Epidermal melanocyte (primary cell): ENCODE measurements around the gene TGM2.
A peak's percentile ranks its signal among the peaks of the same experiment; 100 is the strongest.

Experiments used
- DNase-seq: peaks from one replicate; pipeline ENCODE4 v3.0.0; 2011; ENCODE audit warnings: low spot score; ENCODE audit not compliant: insufficient read length

TGM2 gene

DNA sequence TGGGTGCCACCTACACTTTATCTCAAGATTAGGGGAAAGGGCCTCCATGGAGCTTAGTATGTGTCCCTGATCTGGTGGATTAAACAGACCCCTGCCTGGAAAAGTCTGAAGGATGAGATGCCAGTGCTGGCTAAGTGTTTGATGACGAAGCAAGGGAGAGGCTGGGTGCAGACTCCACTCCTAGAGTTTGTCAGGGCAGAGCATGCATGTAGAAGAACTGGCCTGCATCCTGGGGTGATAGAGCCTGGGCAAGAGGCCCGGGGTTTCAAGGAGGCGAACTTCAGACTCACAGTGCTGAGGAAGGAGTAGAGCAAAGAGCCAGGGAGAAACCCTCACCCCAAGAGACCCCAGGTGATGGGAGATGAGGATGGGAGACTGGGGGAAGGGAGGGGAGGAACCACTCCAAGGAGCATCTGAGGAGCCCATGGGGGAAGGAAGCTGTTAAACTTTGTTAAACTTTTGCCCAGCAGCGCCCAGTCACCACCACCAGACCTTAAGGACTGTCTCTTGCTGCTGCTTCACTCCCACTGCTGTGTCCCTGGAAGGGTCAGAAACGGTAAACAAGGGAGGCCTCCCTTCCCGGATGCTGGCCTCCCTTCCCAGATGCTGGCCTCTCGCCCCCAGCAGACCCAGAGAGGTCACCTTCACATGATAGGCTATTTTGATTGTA is 69.9 kb downstream of the TGM2 start:
- no peak for DNase-seq

DNA sequence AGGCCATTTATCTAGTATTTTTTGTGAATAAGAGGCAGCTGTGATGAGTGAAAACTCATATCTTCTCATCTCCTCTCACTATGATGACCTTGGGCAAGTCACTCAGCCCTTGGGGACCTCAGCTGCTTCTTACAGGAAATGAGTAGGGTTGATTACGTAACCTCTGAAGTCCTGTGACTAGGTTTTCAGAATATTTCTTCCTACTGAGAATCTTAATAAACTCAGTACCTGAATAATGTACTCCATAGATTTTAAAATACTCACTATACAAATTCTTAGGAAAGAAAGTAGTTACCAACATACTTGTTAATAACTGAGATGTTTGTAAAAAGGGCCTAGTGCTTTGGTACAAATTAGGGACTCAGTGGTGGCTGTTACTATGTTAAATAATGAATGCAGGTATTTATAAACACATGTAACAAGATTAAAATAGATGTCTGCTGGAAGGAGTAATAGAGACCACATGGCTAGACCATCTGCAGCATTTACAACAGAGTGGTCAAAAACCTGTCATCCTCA is 70.6 kb downstream of the TGM2 start:
- no peak for DNase-seq

DNA sequence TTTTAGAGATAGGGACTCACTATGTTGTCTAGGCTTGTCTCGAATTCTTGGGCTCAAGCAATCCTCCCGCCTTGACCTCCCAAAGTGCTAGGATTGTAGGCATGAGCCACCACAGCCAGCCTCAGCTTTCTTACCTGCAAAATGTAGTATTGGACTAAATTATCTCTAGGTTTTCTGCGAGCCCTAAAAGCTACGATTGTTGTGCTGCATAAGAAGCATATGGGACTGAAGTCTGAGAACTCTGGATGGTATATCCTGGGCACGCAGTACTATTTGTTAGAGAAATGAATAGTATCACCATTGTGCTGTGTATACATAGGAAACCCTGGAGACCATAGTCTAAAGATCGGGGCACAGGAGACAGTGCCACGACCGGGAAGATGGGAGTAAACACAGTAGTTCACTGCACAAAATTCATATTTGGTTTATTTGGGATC is 71.4 kb downstream of the TGM2 start:
- DNase-seq: no peak

DNA sequence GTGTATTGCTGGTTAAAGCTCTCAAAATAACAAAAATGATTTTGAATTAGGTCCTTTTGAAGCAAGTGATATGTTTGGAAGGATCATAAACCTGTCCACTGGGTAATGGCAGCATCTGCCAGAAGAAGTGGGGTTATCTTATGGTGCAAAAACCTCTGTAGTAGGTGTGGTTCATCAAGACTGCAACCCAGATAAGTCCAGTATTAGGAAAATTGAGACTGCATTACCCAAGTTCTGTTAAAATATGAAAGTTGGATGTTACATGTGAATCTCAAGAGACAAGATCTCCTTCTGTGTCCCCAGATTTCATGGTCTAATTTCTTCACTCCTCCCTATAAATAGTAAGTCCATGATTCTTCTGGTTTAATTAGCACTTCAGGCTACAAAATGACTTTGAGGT is 72.2 kb downstream of the TGM2 start:
- no peak for DNase-seq

DNA sequence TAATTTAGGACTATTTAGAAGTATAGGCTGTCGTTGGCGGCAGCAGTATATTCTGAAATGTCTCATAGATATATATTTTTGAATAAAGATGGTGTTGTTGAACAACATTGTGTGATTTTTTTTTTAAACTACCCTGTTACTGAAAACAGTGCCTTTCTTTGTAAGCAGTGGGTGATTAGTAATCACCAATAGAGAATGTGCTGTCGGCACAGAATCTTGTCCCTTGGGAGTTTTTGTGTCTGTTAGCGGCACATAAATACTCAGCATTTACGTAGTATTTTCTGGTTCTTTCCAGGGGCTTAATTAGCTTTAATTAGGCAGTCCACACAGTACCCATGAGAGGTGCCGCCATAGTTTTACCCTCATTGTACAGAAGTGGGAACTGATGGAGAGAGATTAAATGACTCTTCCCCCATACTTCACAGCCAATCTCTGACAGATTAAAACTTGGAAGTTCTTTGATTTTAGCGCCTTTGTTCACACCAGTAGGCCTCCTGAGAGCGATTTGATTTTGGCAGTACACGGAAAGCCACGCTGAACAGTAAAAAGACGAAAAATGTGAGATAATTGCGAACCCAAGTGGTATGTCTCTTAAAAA is 72.7 kb downstream of the TGM2 start:
- DNase-seq: peak; percentile 37

DNA sequence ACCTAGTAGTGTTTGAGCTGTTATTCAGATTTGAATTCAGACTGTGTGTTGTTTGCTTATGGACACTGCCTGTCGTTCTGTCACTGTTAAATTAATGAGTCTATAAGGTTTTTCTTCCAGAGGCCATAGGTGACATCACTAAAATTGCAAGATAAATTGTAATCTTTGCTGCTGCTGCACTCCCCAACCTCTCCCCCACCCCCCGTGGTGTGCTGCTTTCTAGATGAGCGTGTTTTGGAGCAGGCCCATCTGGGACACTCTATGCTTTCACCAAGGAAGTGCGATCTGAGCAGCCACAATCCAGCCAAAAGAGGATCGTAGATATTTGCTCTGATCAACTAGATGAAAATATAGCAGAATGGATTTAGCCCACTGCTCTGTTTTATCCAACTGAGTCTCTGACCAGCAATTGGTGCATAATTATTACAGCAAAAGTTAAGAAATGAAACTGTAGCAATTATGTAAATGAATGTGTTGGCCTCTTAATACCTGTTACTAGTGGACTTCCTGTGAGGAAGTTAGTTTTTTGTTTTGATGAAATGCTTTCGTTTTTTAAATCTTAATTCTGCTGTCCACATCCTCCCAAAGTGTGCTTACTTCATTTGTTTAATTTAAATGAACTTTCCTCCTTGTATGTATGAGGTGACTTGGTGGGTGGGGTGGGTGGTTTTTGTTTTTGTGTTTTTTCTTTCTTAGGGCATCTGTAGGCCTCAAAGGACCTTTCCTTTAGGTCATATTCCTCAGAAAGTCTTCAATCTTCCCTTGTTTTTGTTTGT is 73.4 kb downstream of the TGM2 start:
- no peak for DNase-seq

DNA sequence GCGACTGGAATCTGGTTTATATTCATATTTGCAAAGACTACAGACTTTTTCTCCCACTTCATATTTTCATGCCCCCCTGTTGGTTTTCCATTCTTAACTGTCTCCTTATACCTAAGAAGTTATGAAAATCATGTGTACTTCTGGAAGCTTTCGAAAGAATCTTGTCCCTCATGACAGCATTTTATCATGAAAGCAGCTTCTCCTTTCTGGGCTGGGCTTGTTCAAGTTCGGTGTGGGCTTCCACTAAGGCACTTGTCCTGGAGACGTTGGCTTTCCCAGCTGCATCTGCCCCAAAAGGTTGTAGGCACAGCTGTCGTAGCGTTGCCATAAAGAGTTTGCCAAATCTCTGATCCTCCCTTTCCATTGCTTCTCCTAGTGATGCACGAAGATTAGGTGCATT is 75.0 kb downstream of the TGM2 start:
- DNase-seq: no peak

DNA sequence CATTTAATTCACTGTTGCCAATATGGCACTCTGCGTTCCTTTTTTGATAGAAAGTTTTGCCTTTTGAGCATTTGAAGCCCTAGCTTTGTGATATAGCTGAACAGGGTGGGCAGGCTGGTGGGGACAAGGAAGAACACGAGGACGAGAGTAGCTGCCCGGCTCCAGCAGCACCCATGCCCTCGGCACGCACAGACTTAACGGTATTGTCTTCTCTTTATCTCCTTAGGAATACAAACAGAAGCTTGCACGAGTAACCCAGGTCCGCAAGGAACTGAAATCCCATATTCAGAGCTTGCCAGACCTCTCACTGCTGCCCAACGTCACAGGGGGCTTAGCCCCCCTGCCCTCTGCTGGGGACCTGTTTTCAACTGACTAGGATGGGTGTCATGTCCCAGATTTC is 75.6 kb downstream of the TGM2 start:
- no peak for DNase-seq

DNA sequence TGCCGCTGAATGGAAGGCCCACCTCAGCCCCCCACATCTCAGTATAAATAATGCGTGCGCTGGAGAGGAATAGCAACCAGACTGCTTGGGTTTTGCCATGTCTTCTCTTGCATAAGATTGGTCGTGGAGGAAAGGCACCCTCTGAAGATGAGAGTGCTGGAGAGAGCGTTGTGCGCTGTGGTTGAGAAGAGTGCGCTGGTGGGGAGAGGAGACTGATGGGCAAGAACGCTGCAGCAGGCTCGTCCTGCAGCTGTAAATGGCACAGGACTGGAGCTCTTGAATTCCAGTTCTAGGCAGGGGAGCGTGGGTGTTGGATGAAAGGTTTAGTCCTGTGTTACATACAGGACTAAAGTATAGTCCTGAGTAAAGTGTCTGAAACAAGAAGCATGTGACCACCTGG is 80.0 kb downstream of the TGM2 start:
- no peak for DNase-seq

DNA sequence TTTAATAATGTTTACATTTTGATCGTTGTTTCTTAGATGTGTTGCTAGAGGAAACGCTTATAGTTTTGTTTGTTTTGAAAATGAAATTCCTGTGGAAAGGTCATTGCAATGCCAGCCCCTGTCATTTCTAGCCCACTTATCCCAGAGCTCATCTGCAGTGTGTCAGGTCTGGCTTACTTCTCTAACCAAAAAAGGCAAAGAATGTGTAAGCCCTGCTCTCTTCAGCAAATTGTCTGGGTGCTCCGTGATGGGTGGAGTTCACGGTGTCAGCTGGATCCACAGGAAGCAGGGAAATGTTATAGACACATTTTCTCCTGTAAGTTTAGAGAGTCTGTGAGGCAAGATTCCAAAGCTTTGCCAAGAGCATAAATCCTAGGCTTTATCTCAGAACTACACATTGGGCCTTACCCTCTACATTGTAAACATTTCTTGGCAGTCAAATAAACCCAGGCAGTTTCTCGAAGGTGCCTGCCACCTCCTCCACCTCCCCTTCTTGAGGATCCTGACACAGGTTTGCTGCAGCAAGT is 80.6 kb downstream of the TGM2 start:
- no peak for DNase-seq

DNA sequence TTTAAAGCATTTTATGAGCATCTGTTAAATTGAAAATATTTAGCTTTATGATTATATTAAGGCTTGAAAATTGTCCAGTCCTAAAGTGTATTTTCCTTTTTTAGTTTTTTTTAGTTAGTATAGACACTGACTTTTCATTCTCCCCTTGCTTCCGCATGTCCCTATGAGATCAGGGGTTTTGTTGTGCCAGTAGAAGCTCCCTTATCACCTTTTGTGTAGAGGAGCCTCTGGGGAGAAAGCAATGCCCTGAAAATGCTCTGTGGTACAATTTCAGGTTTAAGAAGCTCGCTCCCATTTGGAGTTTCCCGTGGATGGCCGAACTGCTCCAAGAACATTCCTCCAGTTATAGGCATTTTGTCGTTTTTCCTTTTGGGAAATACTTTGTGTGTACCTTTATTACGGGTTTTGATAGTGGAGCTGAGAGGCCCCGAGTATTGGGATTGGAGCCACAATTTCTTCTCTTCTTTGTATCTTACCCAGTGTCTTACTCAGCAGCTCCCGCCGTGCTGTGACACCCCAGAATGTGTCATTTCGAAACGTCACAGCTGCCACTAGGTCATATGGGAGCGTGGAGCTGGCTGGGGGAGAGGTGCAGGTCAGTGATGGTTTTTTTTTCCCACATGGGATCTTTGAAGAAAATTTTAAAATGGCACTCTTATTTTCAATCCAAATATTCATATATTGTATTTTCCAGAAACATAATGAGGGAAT is 81.6 kb downstream of the TGM2 start:
- DNase-seq: no peak

DNA sequence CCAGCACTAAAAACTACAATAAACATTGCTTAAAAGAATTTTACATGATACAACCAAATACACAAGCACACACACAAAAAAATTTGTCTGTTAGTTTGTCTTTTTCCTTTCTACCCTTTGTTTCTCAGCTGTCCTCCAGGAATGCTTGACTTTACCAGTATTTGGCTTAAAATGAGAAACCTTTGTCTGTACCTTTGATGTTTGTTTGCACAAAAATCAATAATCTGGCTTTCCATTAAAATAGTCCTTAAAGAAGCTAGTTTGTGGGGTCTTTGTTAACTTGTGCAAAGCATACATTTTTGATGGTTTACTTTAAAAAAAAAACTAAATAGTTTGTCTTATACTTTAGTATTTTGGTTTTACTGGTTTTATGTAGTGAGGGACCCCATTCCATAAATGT is 82.2 kb downstream of the TGM2 start:
- no peak for DNase-seq

DNA sequence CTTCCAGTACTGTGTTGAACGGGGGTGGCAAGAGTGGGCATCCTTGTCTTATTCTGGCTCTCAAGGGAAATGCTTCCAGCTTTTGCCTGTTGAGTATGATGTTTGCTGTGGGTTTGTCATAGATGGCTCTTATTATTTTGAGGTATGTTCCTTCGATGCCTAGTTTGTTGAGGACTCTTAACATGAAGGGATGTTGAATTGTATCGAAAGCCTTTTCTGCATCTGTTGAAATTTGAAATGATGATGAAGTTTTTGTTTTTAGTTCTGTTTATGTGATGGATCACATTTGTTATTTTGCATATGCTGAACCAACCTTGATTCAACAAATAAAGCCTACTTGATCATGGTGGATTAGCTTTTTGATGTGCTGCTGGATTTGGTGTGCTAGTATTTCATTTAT is 83.5 kb downstream of the TGM2 start:
- DNase-seq: no peak

DNA sequence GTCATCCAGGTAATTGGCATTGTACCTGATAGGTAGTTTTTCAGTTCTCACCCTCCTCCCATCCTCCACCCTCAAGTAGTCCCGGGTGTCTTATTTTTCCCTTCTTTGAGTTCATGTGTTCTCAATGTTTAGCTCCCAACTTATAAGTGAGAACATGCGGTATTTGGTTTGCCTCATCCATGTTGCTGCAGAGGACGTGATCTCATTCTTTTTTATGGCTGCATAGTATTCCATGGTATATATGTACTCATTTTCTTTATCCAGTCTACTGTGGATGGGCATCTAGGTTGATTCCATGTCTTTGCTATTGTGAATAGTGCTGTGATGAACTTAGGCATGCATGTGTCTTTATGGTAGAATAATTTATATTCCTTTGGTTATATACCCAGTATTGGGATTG is 85.7 kb downstream of the TGM2 start:
- no peak for DNase-seq

DNA sequence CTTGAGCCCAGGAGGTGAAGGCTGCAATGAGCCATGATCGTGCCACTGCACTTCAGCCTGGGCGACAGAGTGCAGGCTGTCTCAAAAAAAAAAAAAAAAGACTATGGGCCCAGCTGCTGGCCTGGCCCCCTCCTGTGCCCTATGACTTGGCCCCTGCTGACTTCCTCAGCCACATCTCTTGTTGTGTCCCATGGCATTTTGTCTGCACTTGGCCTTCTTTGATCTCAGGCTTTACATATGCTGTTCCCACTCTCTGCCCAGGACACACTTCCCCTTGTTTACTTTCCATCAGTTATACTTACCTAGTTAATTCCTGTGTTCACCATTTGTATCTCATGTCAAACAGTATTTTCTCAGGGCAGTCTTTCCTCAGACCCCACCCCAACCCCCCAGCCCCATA is 87.0 kb downstream of the TGM2 start:
- DNase-seq: no peak
